HG03460 (cell line): Measurements from ENCODE around the gene TXNDC8.

Source experiments
- ATAC-seq: cut with Tn5 transposase; IDR thresholded peaks from one replicate; pipeline ENCODE4 v1.9.1; 2021; ENCODE audit not compliant: unreplicated experiment

TXNDC8 gene

GRCh38 chr9:110282018-110282738 is 55.5 kb downstream of the TXNDC8 start:
- no peak for ATAC-seq

GRCh38 chr9:110278080-110278707 is 59.5 kb downstream of the TXNDC8 start:
- no peak for ATAC-seq

GRCh38 chr9:110276781-110277180 is 60.9 kb downstream of the TXNDC8 start:
- no peak for ATAC-seq

GRCh38 chr9:110270211-110270995 is 67.3 kb downstream of the TXNDC8 start:
- no peak for ATAC-seq

GRCh38 chr9:110266795-110267194 is 70.9 kb downstream of the TXNDC8 start:
- no peak for ATAC-seq

GRCh38 chr9:110261632-110262031 is 76.0 kb downstream of the TXNDC8 start:
- no peak for ATAC-seq

- no peak for ATAC-seq
Measured at GRCh38 chr9:110260911-110261310, 76.8 kb downstream of the TXNDC8 start.

GRCh38 chr9:110259566-110259965 is 78.1 kb downstream of the TXNDC8 start:
- no peak for ATAC-seq

- ATAC-seq: no peak
Measured at GRCh38 chr9:110258690-110259091, 79.0 kb downstream of the TXNDC8 start.

GRCh38 chr9:110257956-110258355 is 79.7 kb downstream of the TXNDC8 start:
- no peak for ATAC-seq

- peak; percentile 0 for ATAC-seq
Measured at GRCh38 chr9:110257097-110257841, 80.4 kb downstream of the TXNDC8 start.

GRCh38 chr9:110256380-110257096 is 81.1 kb downstream of the TXNDC8 start, which contains the start of gene TXN:
Gene TXN, minus strand, starts transcription at chr9:110256507. Its CDS starts 72 bp downstream, at chr9:110256435.
- peak; percentile 62 for ATAC-seq

GRCh38 chr9:110255463-110256379 is 81.9 kb downstream of the TXNDC8 start:
- peak; percentile 31 for ATAC-seq

GRCh38 chr9:110255034-110255462 is 82.6 kb downstream of the TXNDC8 start:
- ATAC-seq: no peak

GRCh38 chr9:110254500-110254899 is 83.2 kb downstream of the TXNDC8 start:
- no peak for ATAC-seq
